LoVo (cell line): ENCODE results near the gene HAND1.

Experiments
- DNase-seq: peaks from one replicate; pipeline ENCODE4 v3.0.0-alpha.2; 2016; ENCODE audit warnings: low spot score

The HAND1 gene

DNA sequence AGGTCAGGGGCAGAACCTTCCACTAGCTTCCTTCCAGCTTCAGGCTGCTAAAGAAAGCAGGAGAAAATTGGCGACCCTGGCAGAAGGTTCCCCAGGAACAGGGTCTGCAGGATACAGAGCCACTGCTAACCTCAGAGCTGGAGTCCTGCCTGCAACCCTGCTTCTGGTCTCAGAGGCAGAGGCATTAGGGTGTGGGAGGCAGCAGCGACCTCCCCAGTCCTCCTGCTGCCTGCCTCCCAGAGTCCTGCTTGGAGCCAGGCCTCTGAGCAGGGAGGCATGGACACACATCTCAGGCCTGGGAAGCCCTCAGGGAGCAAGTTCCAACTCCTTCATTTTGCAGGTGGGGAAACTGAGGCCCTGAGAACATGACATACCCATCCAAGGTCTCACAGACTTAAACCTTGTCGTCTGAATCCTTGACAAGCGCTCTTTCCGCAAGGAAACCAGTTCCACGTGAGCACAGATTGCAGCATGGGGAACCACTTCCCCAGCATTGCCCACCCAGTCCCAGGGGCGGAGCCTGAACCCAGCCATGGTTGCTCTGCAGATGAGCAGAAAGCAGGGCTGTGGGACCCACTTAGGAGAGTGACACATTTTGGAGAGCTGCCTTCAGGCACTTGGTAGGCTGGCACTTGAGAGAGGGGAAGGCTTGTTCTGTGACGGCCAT, 28.2 kb upstream of the HAND1 start:
- DNase-seq: no peak

DNA sequence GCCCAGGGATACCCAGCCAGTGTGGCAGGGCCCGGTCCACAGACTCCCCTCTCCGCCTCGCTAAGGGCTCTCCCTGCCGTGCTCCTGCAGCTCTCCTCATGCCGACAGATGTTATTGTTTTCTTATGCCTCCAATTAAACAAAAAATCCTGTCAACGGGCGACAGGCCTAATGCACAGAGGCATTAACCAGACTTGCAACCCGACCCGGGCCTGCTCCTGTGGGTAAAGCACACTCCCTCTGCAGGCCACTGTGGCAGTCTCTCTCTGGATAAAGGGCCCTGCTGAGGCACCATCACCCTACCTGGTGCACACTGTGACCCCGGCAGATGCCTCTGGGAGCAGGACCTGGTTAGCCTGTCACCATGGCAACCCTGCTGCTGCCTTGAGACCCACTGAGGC, 27.5 kb upstream of the HAND1 start:
- DNase-seq: no peak

DNA sequence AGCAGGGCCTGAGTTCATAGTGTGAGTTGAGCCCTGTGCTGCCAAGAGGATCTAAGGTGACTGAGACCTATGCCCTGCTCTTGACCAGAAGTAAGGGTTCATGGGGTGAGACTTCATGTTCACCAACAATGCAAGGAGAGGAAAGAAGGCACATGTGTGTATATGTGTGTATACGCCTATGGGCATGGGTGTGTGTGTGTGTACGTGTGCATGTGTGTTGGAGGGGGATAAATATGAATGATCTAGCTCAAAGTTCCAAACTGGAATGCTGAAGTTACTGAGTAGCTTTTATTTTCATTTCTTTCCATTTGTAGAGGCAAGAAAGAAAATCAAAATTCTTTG, 25.6 kb upstream of the HAND1 start:
- DNase-seq: no peak

DNA sequence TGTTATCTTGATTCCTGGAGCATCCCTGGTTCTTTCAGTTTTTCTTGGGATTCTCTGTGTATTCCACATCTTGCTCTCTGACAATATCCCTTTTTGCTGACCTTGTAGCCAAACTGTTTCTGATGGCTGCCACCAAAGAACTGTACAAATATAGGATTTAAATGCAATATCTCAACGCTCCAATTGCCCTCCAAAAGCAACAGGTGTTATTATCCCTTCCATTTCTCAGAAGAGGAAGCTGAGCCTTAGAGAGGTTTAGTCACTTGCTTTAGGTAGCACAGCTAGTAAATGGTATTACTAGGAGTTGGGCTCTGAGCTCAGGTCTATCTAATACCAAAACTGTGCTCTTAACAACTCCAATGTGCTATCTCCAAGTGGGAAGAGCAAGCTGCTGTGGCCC, 24.2 kb upstream of the HAND1 start:
- DNase-seq: no peak

- DNase-seq: no peak
Measured at GRCh38 chr5:154501566-154501965, 23.5 kb upstream of the HAND1 start.

DNA sequence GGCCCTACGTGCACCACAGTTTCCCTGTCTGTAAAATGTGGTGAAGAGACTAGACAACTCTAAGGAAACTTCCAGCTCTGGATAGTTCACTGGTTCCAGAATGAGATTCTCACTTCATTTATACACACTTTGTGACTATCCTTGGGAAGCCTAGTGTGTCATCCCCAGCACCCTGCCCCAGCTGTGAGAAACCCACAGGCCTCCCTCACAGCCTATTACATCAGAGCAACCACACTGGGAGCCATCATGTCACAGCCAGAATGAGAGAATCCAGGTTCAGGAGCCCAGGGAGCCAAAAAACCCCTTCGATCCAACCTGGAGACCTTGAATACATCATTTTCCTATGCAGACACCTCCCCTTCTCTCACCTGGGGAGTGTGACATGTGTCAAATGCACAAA, 21.0 kb upstream of the HAND1 start:
- DNase-seq: no peak

DNA sequence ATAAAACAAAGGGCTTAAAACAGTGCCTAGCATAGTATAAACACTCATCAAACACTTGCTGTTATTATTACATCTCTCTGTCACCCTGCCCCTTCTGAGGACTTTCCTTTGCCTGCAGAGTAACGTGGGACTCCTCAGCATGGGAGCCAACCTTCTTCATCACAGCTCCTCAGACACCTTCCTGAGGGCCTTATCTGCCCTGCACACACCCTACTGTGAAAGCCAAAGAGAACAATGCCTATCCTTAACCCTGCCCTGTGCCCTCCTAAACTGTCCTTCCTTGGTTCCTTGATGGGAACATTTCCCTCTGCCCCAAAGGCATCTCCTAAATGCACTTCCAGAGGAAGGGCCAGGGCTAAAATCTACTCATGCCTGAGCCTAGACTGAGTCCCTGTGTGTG, 20.6 kb upstream of the HAND1 start:
- no peak for DNase-seq

DNA sequence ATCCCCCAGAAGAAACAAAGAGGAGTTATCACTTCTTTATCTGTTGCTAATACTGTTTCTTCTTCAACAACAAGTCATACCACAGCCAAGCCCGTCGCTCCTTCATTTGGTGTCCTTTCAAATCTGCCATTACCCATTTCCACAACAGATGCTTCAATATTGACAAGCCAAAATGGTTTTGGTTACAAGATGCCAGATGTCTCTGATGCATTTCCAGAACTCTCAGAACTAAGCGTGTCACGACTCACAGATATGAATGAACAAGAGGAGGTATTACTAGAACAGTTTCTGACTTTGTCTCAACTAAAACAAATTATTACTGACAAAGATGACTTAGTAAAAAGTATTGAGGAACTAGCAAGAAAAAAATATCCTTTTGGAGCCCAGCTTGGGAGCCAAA, 16.0 kb upstream of the HAND1 start:
- DNase-seq: no peak

- no peak for DNase-seq
Measured at GRCh38 chr5:154493274-154493673, 15.2 kb upstream of the HAND1 start.

DNA sequence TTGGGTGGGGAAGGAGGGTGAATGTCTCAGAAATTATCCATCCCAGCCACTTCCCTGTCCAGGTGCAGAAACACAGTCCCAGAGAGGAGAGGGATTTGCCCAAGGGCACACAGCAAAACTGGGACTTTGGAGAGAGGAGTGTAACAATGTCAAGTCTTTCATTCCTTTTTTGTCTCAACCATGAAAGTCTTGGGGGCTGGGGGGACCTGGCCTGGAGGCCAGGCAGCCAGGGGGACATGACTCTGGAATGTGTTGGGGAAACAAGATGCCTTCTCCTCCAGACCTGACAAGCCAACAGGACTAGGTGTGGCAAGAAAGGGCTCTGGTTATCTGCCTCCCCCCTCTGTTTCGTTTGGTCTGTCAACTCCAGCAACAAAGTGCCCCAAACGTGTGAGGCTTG, 13.9 kb upstream of the HAND1 start:
- DNase-seq: no peak

- DNase-seq: no peak
Measured at GRCh38 chr5:154487541-154487940, 9.5 kb upstream of the HAND1 start.

GRCh38 chr5:154486427-154486866, 8.4 kb upstream of the HAND1 start:
- no peak for DNase-seq

DNA sequence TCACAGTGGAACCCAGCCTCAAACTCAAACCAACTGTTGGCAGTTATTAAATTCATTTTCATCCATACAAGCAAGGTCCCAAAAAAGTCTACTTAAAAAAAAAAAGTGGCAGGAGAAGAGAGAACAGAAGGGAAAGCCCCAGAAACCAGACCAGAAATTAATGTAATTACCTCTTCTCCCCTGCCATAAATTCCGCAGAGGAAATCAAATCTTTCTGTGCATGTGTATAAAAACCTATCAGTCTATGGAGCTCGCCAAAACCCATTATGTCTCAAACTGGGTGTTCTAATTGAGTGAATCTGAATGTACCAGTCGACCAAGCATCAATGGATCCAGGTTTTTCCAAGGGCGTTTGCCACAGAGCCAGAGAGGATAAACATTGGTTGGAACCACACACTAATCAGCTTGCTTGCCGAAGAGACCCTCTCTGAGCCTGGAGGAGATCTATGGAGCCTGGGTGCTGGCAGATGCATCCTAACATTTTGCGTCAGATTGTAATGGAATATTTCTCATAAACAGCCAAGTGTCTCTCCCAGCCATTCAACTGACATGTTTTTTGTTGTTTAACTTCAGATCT, 7.9 kb upstream of the HAND1 start:
- DNase-seq: no peak

GRCh38 chr5:154485096-154485491, 7.1 kb upstream of the HAND1 start:
- no peak for DNase-seq

- DNase-seq: no peak
Measured at GRCh38 chr5:154484393-154485095, 6.5 kb upstream of the HAND1 start.

DNA sequence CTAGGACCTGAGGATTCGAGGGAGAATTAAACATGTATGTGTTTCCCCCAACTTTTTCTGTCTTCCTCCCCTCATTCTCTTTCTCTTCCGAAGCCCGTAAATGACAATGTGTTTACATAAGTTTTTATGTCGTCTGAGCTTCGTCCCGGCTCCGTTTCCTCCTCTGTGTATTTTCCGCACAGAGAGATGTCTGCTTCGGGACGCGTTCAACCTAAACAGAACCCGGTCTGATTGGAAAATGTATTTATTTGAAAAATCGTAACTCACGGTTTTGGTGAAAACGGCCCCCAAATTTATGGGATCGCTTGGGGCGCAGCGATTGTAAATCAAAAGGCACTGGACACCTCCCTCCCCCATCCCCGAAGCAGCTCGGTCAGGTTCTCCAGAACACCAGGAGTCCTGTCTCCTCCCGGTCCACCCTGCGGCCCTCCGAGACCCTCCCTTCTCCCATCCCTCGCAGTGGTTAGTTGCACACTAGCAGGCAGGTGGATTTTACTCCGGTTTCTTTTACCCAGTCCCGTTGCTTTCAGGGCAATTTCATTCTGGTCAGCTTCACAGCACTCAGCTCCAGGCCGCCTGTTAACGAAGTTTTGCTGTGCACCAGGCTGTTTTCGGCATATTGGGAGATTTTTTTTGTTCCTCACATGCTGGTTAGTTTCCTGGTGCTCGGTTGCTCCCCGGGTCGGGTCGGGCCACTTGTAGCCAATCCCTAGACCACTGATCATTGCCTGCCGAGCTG, 5.8 kb upstream of the HAND1 start:
- DNase-seq: no peak

DNA sequence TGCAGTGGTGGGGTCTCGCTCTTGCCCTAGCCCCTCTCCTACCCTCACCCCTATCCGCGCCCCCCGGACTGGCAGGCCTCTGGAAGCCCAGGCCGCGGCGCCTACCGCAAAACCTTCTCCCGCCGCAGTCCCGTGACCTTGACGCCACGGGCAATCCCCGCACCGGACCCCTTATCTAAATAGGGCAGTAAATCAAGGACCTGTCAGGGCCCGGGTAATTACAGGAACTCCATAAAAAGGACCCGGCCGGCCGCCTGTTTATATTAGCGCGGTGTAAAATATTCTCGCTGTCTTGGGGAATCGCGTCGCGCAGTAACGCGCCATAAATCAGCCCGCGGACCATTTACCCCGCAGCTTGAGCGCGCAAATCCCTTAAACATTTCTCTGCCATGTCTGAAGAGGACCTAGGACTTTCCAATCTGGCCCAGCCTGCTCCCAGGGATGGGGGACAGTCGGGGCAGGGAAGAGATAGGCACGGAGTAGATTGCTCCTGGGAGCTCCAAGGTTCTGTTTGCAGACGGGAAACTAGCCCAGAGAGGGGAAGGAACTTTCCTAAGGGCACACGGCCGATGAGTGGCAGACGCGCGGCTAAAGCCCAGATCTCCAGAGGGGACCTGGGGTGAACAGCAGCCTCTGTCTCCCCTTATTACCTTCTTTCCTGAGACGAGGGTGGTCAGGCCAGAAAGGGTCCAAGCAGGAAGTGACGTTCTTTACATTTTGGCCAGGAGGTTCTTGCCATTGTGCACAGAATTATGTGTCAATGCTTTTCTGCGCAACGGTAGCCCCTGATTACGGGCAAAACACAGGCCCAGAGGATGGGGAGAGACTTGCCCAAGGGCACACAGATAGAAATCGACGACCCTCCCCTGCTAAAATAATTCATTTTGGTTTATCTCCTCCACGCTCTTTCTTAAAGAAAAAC, 4.8 kb upstream of the HAND1 start:
- DNase-seq: no peak

GRCh38 chr5:154481584-154482381, 3.8 kb upstream of the HAND1 start:
- no peak for DNase-seq

DNA sequence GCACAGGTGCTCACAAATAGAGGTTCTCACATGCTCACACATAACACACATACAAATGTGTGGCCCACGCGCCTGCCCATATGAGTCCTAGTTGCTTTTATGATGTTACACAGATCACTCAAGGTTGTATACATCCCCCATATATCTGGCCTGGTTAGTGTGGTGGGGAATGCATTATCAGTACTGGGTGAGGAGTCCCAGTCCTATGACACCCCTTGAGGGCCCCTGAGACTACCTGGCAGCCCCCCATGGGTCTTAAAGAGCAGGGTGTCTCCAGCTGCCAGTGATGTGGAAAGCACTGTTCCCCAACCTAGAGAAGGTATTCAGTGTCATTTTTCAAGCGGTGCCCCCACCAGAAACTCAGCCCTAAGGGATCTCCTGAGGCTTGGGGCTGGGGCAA, 2.8 kb upstream of the HAND1 start:
- DNase-seq: no peak

DNA sequence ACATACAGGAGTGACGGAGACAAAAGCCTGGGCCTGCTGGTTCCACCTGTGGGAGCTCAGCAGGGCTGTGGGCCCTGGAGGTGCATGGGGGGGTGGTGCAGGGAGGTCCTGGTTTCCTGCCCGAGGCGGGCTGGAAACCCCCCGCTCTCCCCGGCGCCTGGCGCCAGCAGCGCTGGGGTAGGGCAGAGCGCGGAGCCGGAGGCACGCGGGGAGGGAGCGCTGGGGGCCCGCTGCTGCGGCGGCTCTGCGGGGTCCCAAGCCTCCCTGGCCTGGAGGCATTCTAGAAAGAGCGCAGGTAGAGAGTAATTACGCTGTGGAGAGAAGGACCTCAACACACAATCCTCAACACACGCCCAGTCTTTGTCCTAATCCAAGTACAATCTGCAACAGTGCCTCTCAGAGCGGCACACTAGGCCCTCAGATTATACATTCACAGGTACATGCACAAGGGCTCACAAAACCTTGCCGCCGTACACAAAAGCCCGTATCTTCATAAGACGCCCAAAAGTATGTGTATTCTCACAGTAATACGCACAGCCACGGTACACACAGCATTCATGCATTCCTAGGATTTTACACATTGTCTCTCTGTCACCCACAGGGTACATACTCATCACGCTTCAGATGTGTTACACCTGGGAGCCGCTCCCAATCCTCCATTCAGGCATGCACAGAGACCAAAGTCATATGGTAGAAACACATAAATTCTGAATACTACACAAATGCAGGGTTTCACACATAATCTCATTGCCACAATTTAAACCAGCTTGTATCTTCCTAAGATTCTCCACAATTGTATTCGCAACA, 2.1 kb upstream of the HAND1 start:
- DNase-seq: no peak
